Measurements from ENCODE around the gene RBP2.
A peak's percentile ranks its signal among the peaks of the same experiment; 100 is the strongest.

Gene RBP2

DNA sequence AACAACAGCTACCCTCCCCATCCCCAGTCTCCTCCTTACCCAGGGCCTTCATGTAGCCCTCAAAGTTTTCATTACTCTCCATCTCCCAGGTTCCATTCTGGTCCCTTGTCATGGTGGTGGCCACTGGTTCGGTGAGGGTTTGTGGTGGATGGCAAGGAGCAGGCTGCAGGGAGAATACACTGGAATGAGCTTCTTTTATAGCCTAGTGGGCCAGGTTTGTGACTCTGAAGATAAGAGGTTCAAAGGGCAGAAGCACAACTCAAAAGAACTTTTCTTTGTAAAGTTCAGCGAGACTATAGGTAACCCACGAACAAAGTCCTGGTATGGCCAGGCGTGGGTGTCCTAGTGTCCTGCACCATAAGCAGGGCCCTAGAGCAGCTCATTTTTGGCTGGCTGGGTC is at the start of gene RBP2:
RBP2 (minus strand) TSS at position 169 of the 400 bp plus-strand sequence; CDS start at position 112, 57 bp downstream.
- no peak for DNase-seq

DNA sequence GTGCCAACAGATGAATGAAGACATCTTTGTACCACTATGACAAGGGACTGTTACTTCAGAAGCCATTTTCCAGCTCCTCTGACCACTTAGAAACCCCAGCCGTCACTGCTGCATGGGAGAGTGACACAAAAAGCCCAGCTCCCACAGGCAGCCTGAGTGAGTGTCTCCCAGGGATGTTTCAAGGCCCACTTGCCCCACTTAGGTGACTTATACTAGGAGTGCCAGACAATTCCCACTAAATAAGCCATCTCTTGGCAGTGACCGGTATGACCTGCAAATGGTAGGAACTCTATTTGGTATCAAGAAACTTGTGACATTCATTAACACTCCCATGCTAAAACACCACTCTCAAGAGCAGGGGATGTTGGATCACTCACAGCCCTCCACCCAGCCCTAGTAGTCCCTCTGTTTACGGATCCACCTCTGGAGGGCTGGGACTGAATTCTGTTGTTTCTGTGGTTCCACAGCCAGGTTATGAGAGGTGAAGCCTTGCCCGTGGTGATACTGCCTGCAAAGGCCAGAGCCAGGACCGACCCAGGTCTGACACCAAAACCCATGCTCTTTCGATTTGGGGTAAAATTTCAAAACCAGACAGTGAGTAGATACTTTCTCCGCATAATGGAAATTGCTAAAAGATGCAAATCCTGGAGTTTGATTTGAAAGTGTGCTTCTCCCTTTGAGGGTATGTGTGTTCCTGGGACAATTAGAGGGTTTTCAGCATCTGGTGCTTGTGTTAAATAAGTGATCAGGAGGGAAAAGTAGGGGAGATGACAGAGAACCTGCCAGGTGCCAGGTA is 48.7 kb upstream of the RBP2 start:
- no peak for DNase-seq

DNA sequence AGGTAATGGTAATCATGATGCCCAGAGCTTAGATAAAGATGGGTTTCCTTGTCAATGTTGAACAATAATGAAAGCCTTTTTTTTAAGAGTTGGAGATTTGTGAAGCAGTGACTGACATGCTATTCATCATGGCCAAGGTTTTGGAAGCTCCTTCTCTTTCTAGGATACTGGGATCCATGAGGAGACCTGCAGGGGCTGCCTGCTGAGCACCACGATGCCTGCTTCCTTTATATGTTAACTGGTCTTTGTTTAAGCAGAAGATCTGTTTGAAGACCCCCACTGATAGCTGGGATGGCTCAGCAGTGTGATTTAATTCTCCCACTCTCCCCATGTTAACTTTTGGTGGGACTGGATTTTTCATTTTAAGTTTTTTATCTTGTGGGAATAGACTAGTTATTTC is 47.4 kb upstream of the RBP2 start:
- DNase-seq = no peak

DNA sequence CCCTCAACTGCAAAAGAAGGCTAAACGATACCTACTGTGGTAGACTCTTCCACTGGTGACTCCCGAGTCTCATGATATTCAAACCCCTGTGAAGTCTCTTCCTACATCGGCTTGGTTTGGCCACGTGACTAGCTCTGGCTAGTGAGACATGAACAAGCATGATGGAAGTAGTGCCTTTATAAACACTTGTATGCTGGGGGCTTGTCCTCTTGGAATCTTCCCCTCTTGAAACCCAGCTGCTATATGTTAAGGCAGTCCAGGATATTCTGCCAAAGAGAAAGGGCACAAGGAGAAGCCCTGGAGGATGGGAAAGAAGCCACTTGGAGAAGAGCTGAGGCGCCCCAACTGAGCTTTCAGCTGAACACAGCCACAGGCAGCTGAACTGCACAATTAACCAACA is 46.9 kb upstream of the RBP2 start:
- DNase-seq = no peak

DNA sequence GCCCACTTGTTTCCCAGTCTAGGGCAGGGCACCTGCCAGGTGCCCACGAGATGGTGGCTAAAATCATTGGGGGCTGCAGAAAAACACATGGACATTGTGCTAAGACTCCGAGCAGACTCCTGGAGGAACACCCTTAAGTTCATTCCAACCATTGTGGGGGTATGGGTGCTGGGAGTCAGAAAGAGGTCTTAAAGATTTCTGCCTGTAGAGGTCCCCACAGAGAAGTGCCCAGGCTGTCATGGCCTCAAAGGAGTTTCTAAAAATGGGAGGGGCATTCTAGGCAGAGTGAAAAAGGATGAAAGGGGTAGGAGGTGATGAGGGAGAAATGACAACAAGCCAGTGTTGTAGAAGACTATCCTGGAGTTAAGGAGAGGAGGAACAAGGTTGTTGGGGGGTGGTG is 46.1 kb upstream of the RBP2 start:
- DNase-seq = no peak

GRCh38 chr3:139521816-139522215 is 45.5 kb upstream of the RBP2 start:
- DNase-seq = no peak

DNA sequence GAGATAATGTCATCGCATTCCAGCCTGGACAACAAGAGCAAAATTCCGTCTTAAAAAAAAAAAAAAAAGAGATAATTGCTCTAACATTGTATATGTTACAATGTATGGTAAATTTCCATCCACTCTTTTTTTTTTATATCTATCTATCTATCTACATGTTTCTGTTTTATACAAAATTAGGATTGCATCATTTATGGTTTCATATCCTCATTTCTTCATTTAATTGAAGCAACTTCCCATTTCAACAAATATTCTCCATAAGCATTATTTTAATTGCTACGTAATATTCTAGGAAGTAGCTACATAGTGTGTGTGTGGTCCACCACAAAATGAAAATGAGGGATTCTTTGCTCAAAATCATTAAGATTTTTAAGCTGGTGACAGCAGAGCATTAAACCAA is 44.8 kb upstream of the RBP2 start:
- no peak for DNase-seq

DNA sequence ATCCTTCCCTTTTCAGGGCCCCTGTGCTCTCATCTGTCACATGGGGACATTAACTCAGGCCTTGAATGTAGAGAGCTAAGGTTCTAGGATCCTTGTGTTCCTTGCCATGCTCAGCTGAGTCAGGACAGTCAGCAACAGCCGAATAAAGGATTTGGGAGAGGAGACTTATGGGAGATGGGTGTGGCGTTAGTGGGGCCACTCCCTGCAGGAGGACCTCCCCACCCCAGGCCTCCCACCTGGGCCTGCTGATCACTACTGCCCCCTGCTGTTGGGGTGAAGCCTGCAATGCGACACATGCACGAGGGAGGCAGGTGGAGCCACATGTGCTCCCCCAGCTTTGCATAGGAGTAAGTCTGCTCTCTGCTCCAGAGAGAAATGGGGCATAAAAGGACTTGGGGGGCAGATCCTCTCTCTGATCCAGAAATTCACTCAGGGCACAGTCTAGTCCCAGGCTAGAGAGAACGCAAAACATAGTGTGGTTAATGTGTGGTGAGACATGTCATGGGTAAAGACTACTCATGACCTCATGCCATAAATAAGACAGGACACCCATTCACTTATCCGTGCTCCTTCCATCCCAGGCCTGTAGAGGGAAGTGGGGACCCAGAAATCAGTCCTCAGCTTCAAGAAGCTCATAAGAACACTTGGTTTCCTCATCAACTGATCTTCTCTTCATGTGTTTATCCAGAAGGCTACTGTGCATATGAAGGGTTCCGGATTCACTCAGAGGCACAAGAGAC is 43.9 kb upstream of the RBP2 start:
- DNase-seq = peak; percentile 64

- no peak for DNase-seq
These were observed 42.9 kb upstream of the RBP2 start for GRCh38 chr3:139518926-139519842.

DNA sequence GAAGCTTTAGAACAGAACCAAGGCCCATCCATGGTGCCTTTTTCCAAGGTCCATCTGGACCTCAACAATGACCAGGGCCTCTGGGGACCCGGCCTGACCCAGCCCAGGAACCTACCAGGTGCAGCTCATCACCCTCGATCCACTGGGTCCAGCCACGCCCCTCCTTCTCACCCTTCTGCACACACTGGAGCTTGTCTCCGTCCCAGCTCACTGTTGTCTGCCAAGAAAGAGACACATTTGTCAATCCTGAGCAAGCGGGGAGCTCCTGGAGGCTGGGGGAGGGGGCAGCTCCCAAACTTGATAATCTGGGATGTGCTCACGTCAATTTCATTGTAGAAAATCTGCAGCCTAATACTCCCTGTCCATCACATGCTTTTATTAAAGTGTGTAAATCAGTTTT is 42.0 kb upstream of the RBP2 start:
- DNase-seq = no peak

DNA sequence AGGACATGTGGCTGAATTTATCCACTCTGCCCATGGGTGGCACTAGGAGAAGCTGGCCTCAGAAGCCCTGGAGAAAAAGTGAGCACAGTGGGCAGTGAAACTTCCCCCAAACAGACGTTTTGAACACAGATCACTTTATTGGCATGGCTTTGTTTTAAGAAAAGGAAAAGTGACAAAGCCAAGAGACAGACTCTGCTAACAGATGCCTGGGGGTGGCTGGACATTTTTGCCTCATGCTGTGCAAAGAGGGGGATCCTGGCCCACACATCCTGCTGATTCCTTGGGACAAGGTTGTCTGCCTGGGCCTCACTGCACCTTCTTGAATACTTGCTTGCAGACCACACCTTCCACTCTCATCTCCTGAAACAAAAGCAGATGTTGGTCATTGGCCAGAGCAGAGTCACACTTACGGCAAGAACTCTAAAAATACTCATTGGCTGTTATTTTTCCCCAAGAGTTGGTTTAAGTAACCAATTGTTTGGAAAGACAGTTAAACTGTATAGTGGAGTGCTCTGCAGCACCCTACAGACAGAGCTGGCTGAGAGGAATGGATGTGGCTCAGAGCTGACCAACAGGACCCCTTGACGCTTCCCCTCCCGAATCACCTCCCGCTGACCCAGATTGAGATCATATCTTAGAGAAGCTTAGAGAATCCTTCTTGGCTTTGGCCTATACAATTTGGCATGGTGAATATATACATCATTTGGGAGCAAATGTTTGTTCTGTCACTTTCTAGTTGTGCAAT is 41.2 kb upstream of the RBP2 start:
- no peak for DNase-seq

DNA sequence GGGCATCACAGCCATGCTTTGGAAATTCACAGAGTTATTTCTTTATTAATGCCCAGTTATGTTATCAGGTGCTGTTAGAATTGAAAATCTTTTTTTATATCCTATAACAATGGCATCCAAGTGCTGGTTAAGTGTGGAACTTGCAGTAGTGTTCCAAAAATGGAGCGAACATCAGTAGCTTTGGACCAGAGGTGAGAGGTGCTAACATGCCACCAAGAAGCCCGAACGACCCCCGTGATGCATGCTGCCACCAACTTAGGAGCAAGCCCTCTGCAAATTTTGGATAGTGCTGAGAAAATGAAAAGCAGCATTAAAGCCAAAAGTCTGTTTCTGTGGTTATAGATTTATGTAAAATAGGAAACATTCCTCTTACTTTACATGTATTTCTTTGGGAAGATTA is 38.4 kb upstream of the RBP2 start:
- no peak for DNase-seq

- no peak for DNase-seq
These were observed 33.3 kb upstream of the RBP2 start for GRCh38 chr3:139509631-139510030.

DNA sequence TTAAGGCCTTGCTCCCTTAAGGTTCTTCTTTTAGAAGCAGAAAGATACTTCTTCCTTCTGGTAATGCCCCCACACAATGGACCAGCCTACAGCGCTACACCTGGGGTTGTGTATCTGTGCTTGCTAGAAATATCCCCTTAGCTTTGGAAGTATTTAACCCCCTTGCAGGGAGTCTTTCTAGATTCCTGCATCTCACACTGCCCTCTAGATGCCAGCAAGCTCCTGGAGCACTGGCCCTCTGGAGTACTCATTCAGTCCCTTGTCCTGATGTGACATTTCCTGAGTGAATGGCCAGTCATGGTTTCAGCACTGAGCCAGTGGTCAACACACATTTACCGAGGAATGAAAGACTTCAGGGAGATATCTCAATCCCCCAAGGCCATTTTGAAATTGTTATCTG is 30.4 kb upstream of the RBP2 start:
- DNase-seq = no peak

- no peak for DNase-seq
These were observed 29.6 kb upstream of the RBP2 start for GRCh38 chr3:139505829-139506386.

GRCh38 chr3:139499536-139499935 is 23.2 kb upstream of the RBP2 start:
- no peak for DNase-seq

- no peak for DNase-seq
These were observed 17.6 kb upstream of the RBP2 start for GRCh38 chr3:139493826-139494385.

DNA sequence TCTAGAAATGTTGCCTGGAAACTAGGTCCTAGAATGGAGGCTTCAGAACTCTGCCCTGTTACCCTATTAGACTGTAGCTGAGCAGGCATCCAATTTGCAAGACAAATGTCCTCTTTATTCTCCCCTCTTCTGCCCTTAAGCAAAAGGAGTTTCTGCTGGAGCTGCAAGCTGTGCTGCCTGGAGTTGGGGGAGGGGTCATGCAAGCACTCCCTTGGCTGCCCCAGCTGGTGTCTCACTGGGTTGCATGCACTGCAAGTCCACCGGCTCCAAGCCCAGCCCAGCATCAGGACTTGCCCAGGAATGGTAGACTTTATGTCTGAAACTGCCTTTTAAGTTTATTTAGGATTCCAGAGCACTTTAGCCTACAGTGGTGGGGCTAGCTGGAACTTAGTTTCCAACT is 15.7 kb upstream of the RBP2 start:
- no peak for DNase-seq

- DNase-seq = no peak
These were observed 14.8 kb upstream of the RBP2 start for GRCh38 chr3:139491027-139491700.

- no peak for DNase-seq
These were observed 5.9 kb upstream of the RBP2 start for GRCh38 chr3:139482206-139482605.

GRCh38 chr3:139481116-139481515 is 4.8 kb upstream of the RBP2 start:
- DNase-seq = no peak

Data from activated CD8-positive, alpha-beta memory T cell treated with anti-CD3 and anti-CD28 coated beads, Interleukin-2, amount 50 U/mL, for 48 hours (primary cell).